Activated T-cell treated with anti-CD3 and anti-CD28 coated beads, Interleukin-2, amount 50 U/mL, for 1 hour (primary cell): ENCODE measurements around the gene FAM9A.

Experiments
- DNase-seq: peaks from one replicate; pipeline ENCODE4 v3.0.0-alpha.2; 2020

Gene FAM9A

GRCh38 chrX:8801041-8801599, at the start of gene FAM9A:
FAM9A (minus strand) TSS chrX:8801383; CDS start chrX:8800171, 1,212 bp downstream.
- no peak for DNase-seq

- DNase-seq = no peak
These were observed 49.3 kb upstream of the FAM9A start for GRCh38 chrX:8850478-8850877.

- no peak for DNase-seq
These were observed 48.8 kb upstream of the FAM9A start for GRCh38 chrX:8849945-8850344.

- no peak for DNase-seq
These were observed 48.3 kb upstream of the FAM9A start for GRCh38 chrX:8849458-8849857.

- no peak for DNase-seq
These were observed 47.7 kb upstream of the FAM9A start for GRCh38 chrX:8848911-8849310.

- no peak for DNase-seq
These were observed 47.3 kb upstream of the FAM9A start for GRCh38 chrX:8848441-8848840.

- DNase-seq = no peak
These were observed 46.2 kb upstream of the FAM9A start for GRCh38 chrX:8847360-8847759.

GRCh38 chrX:8846266-8846665, 45.1 kb upstream of the FAM9A start:
- no peak for DNase-seq

GRCh38 chrX:8845469-8845868, 44.3 kb upstream of the FAM9A start:
- DNase-seq = no peak

- no peak for DNase-seq
These were observed 43.9 kb upstream of the FAM9A start for GRCh38 chrX:8845060-8845459.

GRCh38 chrX:8844157-8844556, 43.0 kb upstream of the FAM9A start:
- DNase-seq = no peak

- DNase-seq = no peak
These were observed 40.7 kb upstream of the FAM9A start for GRCh38 chrX:8841911-8842310.

- DNase-seq = no peak
These were observed 33.2 kb upstream of the FAM9A start for GRCh38 chrX:8834392-8834791.

- DNase-seq = no peak
These were observed 31.6 kb upstream of the FAM9A start for GRCh38 chrX:8832582-8833378.

- no peak for DNase-seq
These were observed 22.5 kb upstream of the FAM9A start for GRCh38 chrX:8823698-8824097.

GRCh38 chrX:8822002-8822401, 20.8 kb upstream of the FAM9A start:
- no peak for DNase-seq

- no peak for DNase-seq
These were observed 19.8 kb upstream of the FAM9A start for GRCh38 chrX:8820910-8821527.

- no peak for DNase-seq
These were observed 14.4 kb upstream of the FAM9A start for GRCh38 chrX:8815460-8816065.

- no peak for DNase-seq
These were observed 11.9 kb upstream of the FAM9A start for GRCh38 chrX:8813036-8813435.

- no peak for DNase-seq
These were observed 10.4 kb upstream of the FAM9A start for GRCh38 chrX:8811611-8812010.

GRCh38 chrX:8808661-8809060, 7.5 kb upstream of the FAM9A start:
- DNase-seq = no peak

- no peak for DNase-seq
These were observed 4.8 kb upstream of the FAM9A start for GRCh38 chrX:8805974-8806373.

GRCh38 chrX:8805046-8805445, 3.9 kb upstream of the FAM9A start:
- no peak for DNase-seq

GRCh38 chrX:8803326-8803725, 2.1 kb upstream of the FAM9A start:
- no peak for DNase-seq
